CD4-positive, alpha-beta T cell treated with Interleukin-6 for 4 hours (primary cell): ENCODE results near the gene ABI3BP.

Source experiments
- DNase-seq: peaks from one replicate; pipeline ENCODE4 v3.0.0-alpha.2; 2020; ENCODE audit warnings: mixed read lengths

The ABI3BP gene

GRCh38 chr3:100715176-100715575 is 278.0 kb downstream of the ABI3BP start:
- DNase-seq, result no peak

- DNase-seq, result peak; percentile 46
These were observed 282.8 kb downstream of the ABI3BP start for GRCh38 chr3:100710261-100710968.

GRCh38 chr3:100709842-100710260 is 283.4 kb downstream of the ABI3BP start:
- peak; percentile 36 for DNase-seq

- DNase-seq, result peak; percentile 99
These were observed 284.0 kb downstream of the ABI3BP start, which contains the start of gene TFG for GRCh38 chr3:100708989-100709841. Gene TFG (plus strand): TSS chr3:100709494. CDS start chr3:100713686, 4,192 bp downstream.

- DNase-seq, result no peak
These were observed 284.6 kb downstream of the ABI3BP start for GRCh38 chr3:100708644-100708988.

- DNase-seq, result no peak
These were observed 286.9 kb downstream of the ABI3BP start for GRCh38 chr3:100706365-100706764.

GRCh38 chr3:100703865-100704264 is 289.4 kb downstream of the ABI3BP start:
- DNase-seq, result no peak

- DNase-seq, result no peak
These were observed 290.3 kb downstream of the ABI3BP start for GRCh38 chr3:100702980-100703345.

GRCh38 chr3:100702082-100702979 is 290.9 kb downstream of the ABI3BP start:
- no peak for DNase-seq

GRCh38 chr3:100700708-100701107 is 292.5 kb downstream of the ABI3BP start:
- no peak for DNase-seq
